HepG2 (cell line): ENCODE results near the gene LIMA1. TPM values are rescaled to one million over a fixed set of nuclear protein-coding genes. Genes with fewer than 3 reads are reported as not detected.

Experiments
- ATAC-seq: fragments of 200-7000 bp; cut with Tn5 transposase; 3 replicates; pipeline ENCODE4 v1.9.1; 2020; ENCODE audit warnings: mild to moderate bottlenecking, moderate library complexity
- BruUV-seq: library from RNA; stranded (reverse); fragments of 400-500 nt; replicated peaks from 2 replicates; lab custom pipeline; 2021; lab: Mats Ljungman, UMichigan
- CTCF ChIA-PET: fragments of 300-600 bp; formaldehyde crosslinking; extraction: SDS; loops from one replicate; lab custom pipeline; 2021; ENCODE audit warnings: low total read pairs, inconsistent platforms, low intra/inter-chr PET ratio; lab: Yijun Ruan, JAX
- POLR2A ChIA-PET: fragments of 350-600 bp; sonication (Branson Sonifier 250); formaldehyde crosslinking; loops from one replicate; lab custom pipeline; 2020; ENCODE audit warnings: antibody characterized with exemption, inconsistent platforms; lab: Yijun Ruan, JAX
- DNase-seq: peaks from one replicate; pipeline ENCODE4 v3.0.0-alpha.2; 2015; ENCODE audit warnings: low spot score
- FAIRE-seq: peaks from 3 replicates; lab custom pipeline; 2011; peaks lifted over from hg19 to GRCh38; lab: Jason Lieb, UNC
- H2AFZ ChIP-seq: one replicate; pipeline ENCODE4 v1.6.1; 2011; ENCODE audit warnings: low read length, inconsistent platforms
- H3K27ac ChIP-seq: fragments of 300-600 bp; 3 replicates; pipeline ENCODE4 v1.8.0; 2011; ENCODE audit warnings: mixed run types, mild to moderate bottlenecking, mixed read lengths, low read length, inconsistent platforms; ENCODE audit not compliant: insufficient read depth; ENCODE audit errors: extremely low read length
- H3K27me3 ChIP-seq, 2 experiments: fragments of 200-600 bp in 1 of 2; 2 replicates in 1 of 2; 3 replicates in 1 of 2; pipeline versions ENCODE4 v1.6.0 to v1.8.0; 2011; ENCODE audit warnings: low read length in 2 of 2, mild to moderate bottlenecking in 2 of 2, moderate library complexity in 2 of 2, inconsistent platforms in 1 of 2; ENCODE audit not compliant: insufficient read depth in 2 of 2, control insufficient read depth in 1 of 2
- H3K36me3 ChIP-seq, 2 experiments: fragments of 200-600 bp in 1 of 2; replicated peaks in 1 of 2; 2 replicates in 1 of 2; 3 replicates in 1 of 2; pipeline versions ENCODE4 v1.5.1 to v1.8.0; 2011; ENCODE audit warnings: low read length in 2 of 2, inconsistent platforms in 1 of 2; ENCODE audit not compliant: insufficient read depth in 2 of 2, control insufficient read depth in 1 of 2
- H3K4me1 ChIP-seq: 2 replicates; pipeline ENCODE4 v1.5.1; 2012; ENCODE audit warnings: low read length, inconsistent platforms; ENCODE audit not compliant: insufficient read depth
- H3K4me2 ChIP-seq: 2 replicates; pipeline ENCODE4 v1.6.0; 2011; ENCODE audit warnings: low read depth, low read length, inconsistent platforms
- H3K4me3 ChIP-seq, 3 experiments: fragments of 200-600 bp in 1 of 3; sonication (generic), shearing (Covaris generic) in 1 of 3; replicated peaks in 1 of 3; 2 replicates each; pipeline ENCODE4 v1.5.1; 2011 to 2016; ENCODE audit warnings: low read length in 3 of 3, inconsistent platforms in 2 of 3, low read depth in 2 of 3, mild to moderate bottlenecking in 2 of 3, control low read depth in 1 of 3, mixed read lengths in 1 of 3; ENCODE audit not compliant: insufficient read depth in 1 of 3
- H3K79me2 ChIP-seq: one replicate; pipeline ENCODE4 v1.6.1; 2011; ENCODE audit warnings: low read length, inconsistent platforms; ENCODE audit not compliant: insufficient read depth
- H3K9ac ChIP-seq: 2 replicates; pipeline ENCODE4 v1.6.0; 2011; ENCODE audit warnings: mild to moderate bottlenecking, low read depth, low read length, inconsistent platforms; ENCODE audit not compliant: insufficient read depth
- H3K9me3 ChIP-seq: 2 replicates; pipeline ENCODE4 v1.5.1; 2012; ENCODE audit warnings: mild to moderate bottlenecking, low read length
- H4K20me1 ChIP-seq: 2 replicates; pipeline ENCODE4 v1.6.0; 2011; ENCODE audit warnings: inconsistent platforms, mild to moderate bottlenecking, low read length, moderate library complexity; ENCODE audit not compliant: insufficient read depth
- BCLAF1 ChIP-seq: fragments of 450-650 bp; IDR thresholded peaks from 2 replicates; pipeline ENCODE4 v1.6.1; 2017; ENCODE audit warnings: mild to moderate bottlenecking
- CCAR2 ChIP-seq: fragments of 200-400 bp; formaldehyde crosslinking; optimal IDR thresholded peaks from 2 replicates; pipeline ENCODE3; 2018; ENCODE audit warnings: low read depth, mild to moderate bottlenecking, low read length, moderate library complexity
- CTCF ChIP-seq: sonication (generic); formaldehyde crosslinking; IDR thresholded peaks from 2 replicates; pipeline ENCODE4 v1.5.0; 2020; ENCODE audit warnings: mild to moderate bottlenecking, missing genetic modification reagents, moderate library complexity
- DDIT3 ChIP-seq: sonication (generic); formaldehyde crosslinking; IDR thresholded peaks from 2 replicates; pipeline ENCODE4 v1.4.0; 2020; ENCODE audit warnings: mild to moderate bottlenecking, missing genetic modification reagents
- ELF3 ChIP-seq: IDR thresholded peaks from 2 replicates; pipeline ENCODE4 v1.6.1; 2016; ENCODE audit warnings: missing genetic modification reagents, missing compliant biosample characterization
- GZF1 ChIP-seq: sonication (generic); formaldehyde crosslinking; IDR thresholded peaks from 2 replicates; pipeline ENCODE4 v1.5.1; 2020; ENCODE audit warnings: mild to moderate bottlenecking, missing genetic modification reagents
- HNF4A ChIP-seq: sonication (generic); formaldehyde crosslinking; IDR thresholded peaks from 2 replicates; pipeline ENCODE4 v1.4.0; 2020; ENCODE audit warnings: missing genetic modification reagents
- IRF2 ChIP-seq: IDR thresholded peaks from 2 replicates; pipeline ENCODE4 v1.6.1; 2018; ENCODE audit warnings: missing genetic modification reagents, missing compliant biosample characterization
- KMT2B ChIP-seq: IDR thresholded peaks from 2 replicates; pipeline ENCODE4 v1.6.1; 2016; ENCODE audit warnings: missing genetic modification reagents, missing compliant biosample characterization
- RAD21 ChIP-seq: fragments of 450-650 bp; formaldehyde crosslinking; IDR thresholded peaks from 2 replicates; pipeline ENCODE4 v1.5.0; 2020; ENCODE audit warnings: mild to moderate bottlenecking
- SIX1 ChIP-seq: sonication (generic); formaldehyde crosslinking; IDR thresholded peaks from 2 replicates; pipeline ENCODE4 v1.4.0; 2020; ENCODE audit warnings: missing genetic modification reagents, borderline replicate concordance
- SMC3 ChIP-seq: IDR thresholded peaks from 2 replicates; pipeline ENCODE4 v1.6.1; 2011; ENCODE audit warnings: low read length, improper control_type of control experiment
- STAG1 ChIP-seq: sonication (generic); formaldehyde crosslinking; IDR thresholded peaks from 2 replicates; pipeline ENCODE4 v1.4.0; 2020; ENCODE audit warnings: missing genetic modification reagents
- ZNF101 ChIP-seq: sonication (generic); formaldehyde crosslinking; IDR thresholded peaks from 2 replicates; pipeline ENCODE4 v1.4.0; 2020; ENCODE audit warnings: mild to moderate bottlenecking, low read depth, missing genetic modification reagents, borderline replicate concordance
- ZNF501 ChIP-seq: sonication (generic); formaldehyde crosslinking; IDR thresholded peaks from 2 replicates; pipeline ENCODE4 v1.5.1; 2020; ENCODE audit warnings: mild to moderate bottlenecking, moderate library complexity, missing genetic modification reagents
- ZNF879 ChIP-seq: sonication (generic); formaldehyde crosslinking; IDR thresholded peaks from 2 replicates; pipeline ENCODE4 v1.8.1; 2023; ENCODE audit warnings: missing genetic modification reagents
- WGBS: methylation state at CpG from one replicate; pipeline ENCODE4 v1.1.6; 2017; ENCODE audit warnings: low lambda C conversion rate; 5-methylcytosine and 5-hydroxymethylcytosine counted together
- in situ Hi-C: cut with HindIII; loops from 2 replicates; pipeline ENCODE4 v1.10.0; 2017; ENCODE audit warnings: low pct_unique_long_range_greater_than_20kb; ENCODE audit not compliant: extremely low pct_ligation_motif_present
- intact Hi-C: fragments of 100-400 bp; cut with micrococcal nuclease; formaldehyde crosslinking; loops from one replicate; pipeline ENCODE4 v1.10.0; 2022; ENCODE audit not compliant: unreplicated experiment
- polyA plus RNA-seq, 8 experiments: library from polyadenylated mRNA; depleted of rRNA in 3 of 8; stranded (reverse) in 7 of 8; unstranded in 1 of 8; fragments of >200 nt; fragmentation: Illumina TruSeq in 4 of 8; extraction: Trizol in 4 of 8; gene quantifications; 2 replicates each; pipeline versions ENCODE4 v1.2.1 to v1.2.3, GENCODE V29; 2011 to 2016; ENCODE audit warnings: low read depth in 4 of 8, missing spikeins in 1 of 8, mixed read lengths in 1 of 8; ENCODE audit not compliant: insufficient read depth in 1 of 8
- total RNA-seq, 5 experiments: library from RNA; depleted of rRNA; stranded (reverse); fragments of >200 nt; fragmentation: Illumina TruSeq; extraction: Trizol; gene quantifications; 2 replicates each; pipeline ENCODE4 v1.2.3, GENCODE V29; 2016; ENCODE audit warnings: low read depth in 1 of 5

The LIMA1 gene
- total and polyA plus RNA-seq, 2 of the 13 experiments (the other 11 are each of a cell fraction or from before 2014, with no cell fraction given) = 13.0 to 19.8 TPM

- no peak for TF ChIP-seq BCLAF1
- no peak for TF ChIP-seq SIX1 (CRISPR knock-in tag)
- TF ChIP-seq IRF2 (CRISPR knock-in tag) = no peak
These were observed 32.5 kb upstream of the LIMA1 start (continued) for GRCh38 chr12:50315803-50316202.

- H3K27ac ChIP-seq = no peak overlapping the region
- ChIA-PET CTCF (interaction anchor here (0.9 to 1.9 kb wide), 5 partner anchors 103 to 240 kb away, joined by 3 to 14 read pairs (median 4); no protein-coding TSS in a partner anchor), POLR2A (interaction anchor here (0.6 to 0.7 kb wide), 2 partner anchors 54 to 858 kb away, joined by 3 read pairs; partner anchors contain the start of gene TFCP2)
- H3K4me2 ChIP-seq = no peak overlapping the region
- no peak overlapping the region for H2AFZ ChIP-seq
- H3K4me1 ChIP-seq = 0 out of 2 replicates have a peak, but pooled peaks cover 7% of the 10 kb centered on the region
- H3K9me3 ChIP-seq = no peaks in the 10 kb centered on the region
- no TSS peak for BruUV-seq
- TF ChIP-seq CTCF (CRISPR knock-in tag) = peak; percentile 77
- 0 out of 2 replicates have a peak, but pooled peaks have one; percentile 10 for TF ChIP-seq ELF3 (CRISPR knock-in tag)
- peak; percentile 85 for TF ChIP-seq RAD21
- peak; percentile 83 for TF ChIP-seq STAG1 (CRISPR knock-in tag)
- TF ChIP-seq DDIT3 = no peak
- no peak for TF ChIP-seq HNF4A (CRISPR knock-in tag)
- 0 out of 2 replicates have a peak, but pooled peaks have one; percentile 30 for TF ChIP-seq KMT2B (CRISPR knock-in tag)
- no peak for TF ChIP-seq ZNF879
- no peak for TF ChIP-seq CCAR2
- no peak for TF ChIP-seq ZNF101 (CRISPR knock-in tag)
- no peak for TF ChIP-seq ZNF501 (CRISPR knock-in tag)
- TF ChIP-seq SMC3 = peak; percentile 90
- TF ChIP-seq GZF1 (CRISPR knock-in tag) = no peak
- H3K79me2 ChIP-seq = no peaks in the 10 kb centered on the region
- ATAC-seq = no peak
- no peaks in the 10 kb centered on the region; a peak in 1 of 5 replicates for H3K27me3 ChIP-seq
- H3K9ac ChIP-seq = no peak overlapping the region
- H3K36me3 ChIP-seq = no peaks in the 10 kb centered on the region
- FAIRE-seq = peak; percentile 44
- DNase-seq = peak; percentile 46
- no peaks in the 10 kb centered on the region for H4K20me1 ChIP-seq
- H3K4me3 ChIP-seq = no peak overlapping the region
- 60% methylated on average over 7 of the region's 7 CpGs for WGBS
- intact Hi-C loops (loop anchor here (2.0 to 5.0 kb wide), 2 partner anchors 126 to 182 kb away; no protein-coding TSS in a partner anchor), in situ Hi-C loops (loop anchor here (10.0 kb wide), 1 partner anchor 130 kb away; no protein-coding TSS in a partner anchor)
These were observed 31.5 kb upstream of the LIMA1 start for GRCh38 chr12:50314636-50315312.
